Urinary bladder (tissue), 4 donors: Measurements from ENCODE around the gene TRDMT1. TPM values are rescaled to one million over a fixed set of nuclear protein-coding genes. Genes with fewer than 3 reads are reported as not detected.

Experiments used
- DNase-seq: peaks from one replicate; pipeline ENCODE4 v3.0.0-alpha.2; 2015; ENCODE audit errors: extremely low spot score
- H3K27ac ChIP-seq: one replicate; pipeline ENCODE4 v1.5.1; 2013; ENCODE audit warnings: low read depth, mild to moderate bottlenecking, moderate library complexity
- H3K36me3 ChIP-seq: one replicate; pipeline ENCODE4 v1.6.1; 2013; ENCODE audit warnings: mild to moderate bottlenecking, moderate library complexity; ENCODE audit not compliant: insufficient read depth
- H3K4me1 ChIP-seq: one replicate; pipeline ENCODE4 v1.6.1; 2013; ENCODE audit warnings: mild to moderate bottlenecking, moderate library complexity; ENCODE audit not compliant: insufficient read depth
- H3K4me3 ChIP-seq: one replicate; pipeline ENCODE4 v1.5.1; 2013; ENCODE audit warnings: low read depth, low read length
- WGBS: extraction: QIAGEN DNeasy Blood & Tissue Kit; methylation state at CpG from one replicate; pipeline ENCODE4 v1.1.7; 2013; 5-methylcytosine and 5-hydroxymethylcytosine counted together
- polyA plus RNA-seq: library from polyadenylated mRNA; stranded (reverse); fragments of 200-250 nt; gene quantifications from one replicate; pipeline ENCODE4 v1.2.3, GENCODE V29; 2013
- total RNA-seq: library from RNA; depleted of rRNA; stranded (reverse); fragments of >200 nt; gene quantifications from one replicate; pipeline ENCODE4 v1.2.3, GENCODE V29; 2014
- donor health status: healthy with polysubstance abuse.
- donor health status: healthy.

The TRDMT1 gene
- total and polyA plus RNA-seq, 2 donors, result 3.0 to 31.5 TPM

DNA sequence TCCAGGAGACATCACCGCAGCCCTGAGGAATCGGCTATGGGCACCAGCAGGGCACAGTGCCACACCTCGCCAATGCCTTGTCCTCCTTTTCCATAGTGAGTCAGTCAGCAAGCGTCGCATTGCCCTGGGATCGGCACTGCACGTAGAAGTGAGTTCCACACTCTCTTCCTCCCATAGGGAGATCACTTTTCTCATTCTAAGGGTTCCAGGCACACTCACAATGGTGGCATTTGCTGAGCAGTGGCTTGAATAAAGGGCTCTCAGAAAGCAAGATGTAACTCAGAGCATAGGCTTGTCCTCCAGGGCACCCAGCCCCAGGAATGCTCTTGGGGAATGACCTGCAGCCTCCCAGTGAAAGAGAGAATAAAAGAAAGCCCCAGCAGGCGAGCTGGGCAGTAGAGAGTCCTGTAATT, 25.4 kb upstream of the TRDMT1 start:
- peak overlapping the region; percentile 2 for H3K27ac ChIP-seq
- no peak overlapping the region for H3K4me3 ChIP-seq
- H3K36me3 ChIP-seq, result no peaks in the 10 kb centered on the region
- no peaks in the 10 kb centered on the region for H3K4me1 ChIP-seq
- WGBS, result 67% methylated on average over 8 of the region's 8 CpGs
- no peak for DNase-seq

DNA sequence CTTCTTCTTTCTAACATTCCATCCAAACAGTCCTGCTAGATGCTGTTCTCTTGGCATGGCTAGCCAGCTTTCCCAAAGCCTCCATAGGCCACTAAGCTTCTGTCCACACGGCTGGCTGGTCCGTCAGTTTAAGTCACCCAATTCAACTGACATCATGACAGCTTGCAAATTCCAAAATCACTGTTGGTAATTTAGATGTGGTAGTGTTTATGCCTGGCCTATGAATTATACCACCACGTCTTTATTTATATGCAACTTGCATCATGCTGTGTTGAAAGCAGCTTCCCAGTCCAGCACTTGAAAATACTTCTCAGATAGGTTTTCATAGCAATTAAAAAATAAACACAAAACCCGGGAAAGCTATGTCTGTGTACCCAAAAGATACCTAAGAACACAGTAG, 24.3 kb upstream of the TRDMT1 start:
- WGBS, result 87% methylated on average over 4 of the region's 4 CpGs
- DNase-seq, result no peak
- no peaks in the 10 kb centered on the region for H3K4me1 ChIP-seq
- no peak overlapping the region for H3K4me3 ChIP-seq
- no peaks in the 10 kb centered on the region for H3K36me3 ChIP-seq
- H3K27ac ChIP-seq, result no peak overlapping the region

DNA sequence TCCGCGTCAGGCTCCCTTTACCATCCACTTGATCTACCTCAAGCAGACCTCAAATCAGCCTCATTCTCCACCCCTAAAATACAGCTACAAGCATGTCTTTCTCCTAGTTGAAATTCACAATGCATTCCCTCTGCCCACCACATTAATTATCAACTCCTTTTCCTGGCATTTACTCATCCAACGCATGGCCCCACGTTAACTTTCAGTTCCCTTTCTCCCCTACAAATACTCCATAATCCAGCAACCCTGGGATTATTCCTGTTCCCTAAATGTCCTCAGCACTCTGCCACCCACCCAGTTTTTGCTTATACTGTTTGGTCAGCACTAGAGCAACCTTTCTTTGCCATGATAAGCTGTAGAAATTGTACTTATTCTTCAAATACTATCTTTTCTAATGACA, 20.9 kb upstream of the TRDMT1 start:
- Histone ChIP-seq H3K27ac (no peak overlapping the region), H3K4me1 (no peaks in the 10 kb centered on the region), H3K36me3 (no peaks in the 10 kb centered on the region), H3K4me3 (no peak overlapping the region)
- DNase-seq, result no peak
- WGBS, result 72% methylated on average over 4 of the region's 4 CpGs

DNA sequence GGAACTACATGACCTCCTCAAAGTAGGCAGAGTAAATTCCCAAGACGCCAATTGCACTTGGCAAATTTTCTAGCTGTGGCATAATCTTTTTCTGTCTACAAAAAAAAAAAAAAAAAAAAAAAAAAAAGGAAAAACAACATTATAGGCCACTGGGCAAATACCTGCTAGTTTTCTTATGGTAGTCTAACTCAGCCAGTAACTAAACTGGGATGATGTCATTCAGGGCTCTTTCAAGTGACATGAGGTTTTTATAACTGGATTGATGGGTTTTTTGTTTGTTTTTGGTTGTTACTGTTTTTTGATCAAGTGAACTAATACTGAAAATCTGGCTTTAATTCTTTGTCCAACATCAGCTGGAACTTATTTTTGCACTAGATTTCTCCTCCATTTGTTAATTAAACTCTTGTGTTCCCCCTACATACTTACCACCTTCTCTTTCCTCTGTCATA, 19.2 kb upstream of the TRDMT1 start:
- H3K36me3 ChIP-seq, result no peaks in the 10 kb centered on the region
- H3K4me1 ChIP-seq, result no peaks in the 10 kb centered on the region
- DNase-seq, result no peak
- 89% methylated on average over 1 of the region's 1 CpG for WGBS
- H3K27ac ChIP-seq, result no peak overlapping the region
- H3K4me3 ChIP-seq, result no peak overlapping the region

DNA sequence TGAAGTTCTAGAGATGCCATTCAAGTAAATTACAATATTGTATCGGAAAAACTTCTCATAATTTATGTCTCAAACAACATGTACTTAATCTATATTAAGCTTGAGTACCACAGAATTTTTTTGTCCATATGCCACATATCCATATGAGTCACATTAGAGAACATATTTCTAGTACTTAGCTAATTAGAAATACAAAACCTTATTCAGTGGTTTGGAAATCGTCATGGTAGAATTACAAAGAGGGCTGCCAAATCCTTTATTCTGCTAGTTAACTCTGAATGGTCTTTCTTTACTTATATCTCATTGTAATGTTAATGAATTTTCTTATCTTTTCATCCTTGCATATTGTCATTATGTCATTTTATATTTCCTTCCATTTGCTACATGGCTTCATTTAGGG, 17.6 kb upstream of the TRDMT1 start:
- H3K4me1 ChIP-seq, result no peaks in the 10 kb centered on the region
- no peak overlapping the region for H3K27ac ChIP-seq
- DNase-seq, result no peak
- H3K4me3 ChIP-seq, result no peak overlapping the region
- WGBS, result 84% methylated on average over 2 of the region's 2 CpGs
- H3K36me3 ChIP-seq, result no peaks in the 10 kb centered on the region

DNA sequence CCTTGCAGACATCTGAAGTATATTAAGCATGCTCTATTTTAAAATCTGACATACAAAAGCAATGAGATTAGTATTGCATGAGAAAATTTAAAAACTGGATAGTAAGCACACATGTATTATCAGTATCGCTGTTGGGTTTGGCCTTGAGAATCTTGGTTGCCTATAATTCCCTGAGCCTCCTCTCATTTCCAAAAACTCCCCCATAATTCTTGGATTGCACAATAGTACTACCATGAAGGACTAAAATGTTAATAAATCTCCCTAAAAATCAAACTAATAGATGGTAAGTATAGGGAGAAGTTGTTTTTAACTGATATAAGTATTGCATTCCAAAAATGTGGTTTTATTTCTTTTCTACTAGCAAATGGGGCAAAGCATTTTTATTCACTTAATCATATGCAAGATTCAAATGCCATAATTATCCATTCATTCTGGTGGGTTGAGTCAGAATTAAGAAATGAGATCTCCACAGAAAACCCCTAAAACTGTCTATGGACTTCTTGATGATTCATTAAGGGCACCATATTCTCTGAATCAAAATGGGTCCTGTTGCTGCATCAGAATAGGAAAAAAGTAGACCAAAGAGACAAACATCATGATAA, 16.3 kb upstream of the TRDMT1 start:
- WGBS, result 91% methylated on average over 1 of the region's 1 CpG
- no peaks in the 10 kb centered on the region for H3K4me1 ChIP-seq
- no peak overlapping the region for H3K27ac ChIP-seq
- DNase-seq, result no peak
- H3K36me3 ChIP-seq, result no peaks in the 10 kb centered on the region
- no peak overlapping the region for H3K4me3 ChIP-seq

DNA sequence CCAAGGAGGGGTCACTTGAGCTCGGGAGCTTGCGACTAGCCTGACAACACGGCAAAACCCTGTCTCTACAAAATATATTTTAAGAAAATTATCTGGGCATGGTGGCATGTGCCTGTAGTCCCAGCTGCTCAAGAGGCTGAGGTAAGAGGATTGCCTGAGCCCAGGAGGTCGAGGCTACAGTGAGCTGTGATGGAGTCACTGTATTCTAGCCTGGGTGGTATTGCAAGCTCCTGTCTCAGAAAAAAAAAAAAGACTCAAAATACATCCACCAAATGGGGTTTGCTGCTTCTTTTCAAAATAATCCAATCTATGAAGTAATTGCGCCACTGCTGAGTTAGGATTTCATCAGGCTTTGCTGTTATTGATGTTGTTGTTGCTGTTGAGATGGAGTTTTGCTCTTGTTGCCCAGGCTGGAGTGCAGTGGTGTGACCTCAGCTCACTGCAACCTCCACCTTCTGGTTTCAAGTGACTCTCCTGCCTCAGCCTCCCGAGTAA, 15.5 kb upstream of the TRDMT1 start:
- 88% methylated on average over 6 of the region's 6 CpGs for WGBS
- Histone ChIP-seq H3K4me3 (no peak overlapping the region), H3K4me1 (no peaks in the 10 kb centered on the region)

DNA sequence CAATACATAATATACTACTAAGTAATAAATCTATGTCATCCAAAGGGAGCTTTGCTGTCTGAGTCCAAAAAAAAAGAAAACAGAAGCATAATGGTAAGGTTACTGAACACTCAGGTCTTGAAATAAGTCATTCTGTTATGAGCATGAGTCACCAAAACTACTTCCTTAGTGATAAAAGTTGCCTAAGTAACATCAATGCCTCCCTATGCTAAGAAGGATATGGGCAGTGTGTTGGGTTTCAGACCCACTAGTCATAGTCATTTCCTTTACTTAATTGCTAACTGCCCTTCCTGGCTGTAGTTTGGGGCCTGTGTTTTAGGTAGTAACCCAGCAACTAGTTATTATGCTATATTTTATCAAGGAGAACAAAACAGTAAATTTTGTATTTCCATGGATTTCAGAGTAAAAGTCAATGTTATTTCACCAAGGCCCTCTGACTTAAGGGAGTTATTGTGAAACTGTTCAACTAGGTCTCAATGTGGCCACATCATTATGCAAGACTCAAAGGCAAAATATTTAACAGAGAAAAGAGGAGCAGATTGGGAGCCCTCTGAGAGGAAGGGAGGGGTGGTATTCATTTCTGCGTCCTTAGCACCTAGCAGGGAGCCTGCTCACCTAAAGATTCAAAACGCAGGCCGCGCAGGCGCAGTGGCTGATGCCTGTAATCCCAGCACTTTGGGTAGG, 14.9 kb upstream of the TRDMT1 start:
- no peaks in the 10 kb centered on the region for H3K4me1 ChIP-seq
- WGBS, result 87% methylated on average over 5 of the region's 5 CpGs
- no peaks in the 10 kb centered on the region for H3K36me3 ChIP-seq
- H3K4me3 ChIP-seq, result no peak overlapping the region
- DNase-seq, result no peak
- H3K27ac ChIP-seq, result no peak overlapping the region

More for the DNA sequence above, 15.5 kb upstream of the TRDMT1 start:
- H3K27ac ChIP-seq, result no peak overlapping the region
- no peaks in the 10 kb centered on the region for H3K36me3 ChIP-seq
- no peak for DNase-seq

DNA sequence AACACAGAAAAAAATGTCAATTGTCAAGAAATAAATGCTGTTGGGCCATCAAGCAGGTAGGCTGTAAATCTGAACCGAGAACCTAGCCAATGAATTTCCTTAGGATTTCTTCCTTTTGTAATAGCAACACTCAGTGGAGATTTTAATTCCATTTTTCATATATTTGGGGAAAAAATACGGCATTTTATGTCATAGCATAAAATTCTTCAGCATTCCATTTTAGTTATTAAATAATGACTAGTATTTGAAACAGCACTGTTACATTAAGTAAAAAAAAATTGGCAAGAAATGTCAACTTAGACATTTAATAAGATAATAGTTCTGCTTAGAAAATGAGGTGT, 14.3 kb upstream of the TRDMT1 start:
- no peak overlapping the region for H3K27ac ChIP-seq
- WGBS, result 94% methylated on average over 2 of the region's 2 CpGs
- H3K4me1 ChIP-seq, result no peaks in the 10 kb centered on the region
- no peak overlapping the region for H3K4me3 ChIP-seq
- no peak for DNase-seq
- no peaks in the 10 kb centered on the region for H3K36me3 ChIP-seq

DNA sequence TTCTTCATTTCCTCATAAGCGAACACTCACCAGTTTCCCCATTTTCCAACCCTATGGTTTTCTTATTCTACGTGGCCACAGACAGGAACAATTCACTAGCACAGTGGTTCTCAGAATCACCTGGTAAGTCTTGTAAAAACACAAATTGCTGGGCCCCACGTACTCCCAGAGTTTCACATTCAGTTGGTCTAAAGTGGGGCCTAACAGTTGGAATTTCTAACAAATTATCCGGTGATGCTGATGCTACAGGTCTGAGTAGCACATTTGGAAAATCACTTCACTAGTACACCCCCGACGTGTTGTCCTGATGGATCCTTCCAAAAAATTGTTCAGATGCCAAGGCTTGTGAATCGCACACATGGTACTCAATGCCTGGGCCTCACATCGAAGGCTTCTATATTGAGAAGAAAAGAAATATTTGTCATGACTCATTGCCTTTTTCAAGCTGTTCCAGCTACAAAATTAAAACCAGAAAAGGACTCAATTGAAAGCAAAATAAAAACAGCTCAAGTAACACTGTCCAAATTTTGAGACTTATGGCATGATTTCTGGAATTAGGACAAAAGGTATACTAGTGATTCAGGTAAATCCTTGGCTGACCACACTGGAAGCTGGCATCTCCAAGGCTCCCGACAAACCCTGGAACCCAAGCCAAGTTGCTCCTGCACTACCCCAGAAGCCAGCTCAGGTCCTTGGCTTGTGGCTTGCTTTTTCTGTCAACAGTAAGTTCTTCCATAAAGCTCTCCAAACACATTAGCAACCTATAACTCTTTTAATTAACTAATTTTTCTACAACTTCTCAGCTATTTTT, 13.7 kb upstream of the TRDMT1 start:
- DNase-seq, result no peak
- Histone ChIP-seq H3K36me3 (no peaks in the 10 kb centered on the region), H3K4me3 (no peak overlapping the region), H3K4me1 (no peaks in the 10 kb centered on the region), H3K27ac (no peak overlapping the region)
- 59% methylated on average over 9 of the region's 9 CpGs for WGBS

DNA sequence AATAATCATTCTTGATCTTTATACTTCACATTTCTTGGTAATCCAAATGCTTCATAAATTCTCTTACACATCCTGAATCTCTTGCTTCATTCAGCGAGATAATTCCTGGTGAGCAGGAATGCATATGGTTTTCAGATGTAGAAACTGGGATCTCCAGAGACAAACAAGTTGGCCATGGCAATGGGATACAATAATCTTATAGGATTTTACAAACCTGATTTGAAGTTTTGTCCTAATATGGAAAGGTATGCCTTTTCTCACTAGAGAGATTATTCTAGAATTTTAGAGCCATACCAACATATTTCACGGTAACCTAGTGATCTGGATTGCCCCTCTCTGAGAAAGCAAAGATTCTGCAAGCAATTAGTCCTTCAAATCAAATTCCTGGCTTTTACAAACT, 13.1 kb upstream of the TRDMT1 start:
- Histone ChIP-seq H3K4me3 (no peak overlapping the region), H3K27ac (peak overlapping the region; percentile 23), H3K36me3 (no peaks in the 10 kb centered on the region), H3K4me1 (no peaks in the 10 kb centered on the region)
- 70% methylated on average over 2 of the region's 2 CpGs for WGBS
- no peak for DNase-seq

DNA sequence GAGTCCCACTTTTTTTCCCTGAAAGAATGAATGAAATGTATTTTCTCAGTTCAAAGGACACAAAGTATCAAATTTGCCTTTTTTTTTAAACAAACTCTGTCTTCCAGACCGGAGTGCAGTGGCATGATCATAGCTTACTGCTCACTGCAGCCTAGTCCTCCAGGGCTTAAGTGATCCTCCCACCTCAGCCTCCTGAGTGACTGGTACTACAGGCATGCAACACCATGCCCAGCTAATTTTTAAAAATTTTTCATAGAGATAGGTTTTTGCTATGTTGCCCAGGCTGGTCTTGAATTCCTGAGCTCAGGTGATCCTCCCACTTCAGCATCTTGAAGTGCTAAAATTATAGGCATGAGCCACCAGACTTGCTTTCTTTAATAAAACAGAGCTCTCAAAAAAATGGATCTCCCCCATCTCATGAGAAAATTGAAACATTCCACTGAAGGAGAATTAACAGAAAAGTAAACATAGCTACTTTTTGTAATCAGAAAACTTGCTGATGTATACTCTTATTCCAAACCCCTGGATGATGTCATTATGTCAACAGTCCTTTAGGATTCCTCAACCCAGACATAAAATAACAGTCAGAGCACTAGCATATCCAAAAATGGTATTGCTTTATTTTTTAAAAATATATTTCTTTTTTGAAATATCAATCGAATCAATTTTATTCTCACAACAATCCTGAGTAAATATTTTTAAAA, 12.3 kb upstream of the TRDMT1 start:
- no peak for DNase-seq
- Histone ChIP-seq H3K4me3 (no peak overlapping the region), H3K27ac (no peak overlapping the region), H3K4me1 (no peaks in the 10 kb centered on the region), H3K36me3 (no peaks in the 10 kb centered on the region)
- WGBS, result 84% methylated on average over 2 of the region's 2 CpGs

DNA sequence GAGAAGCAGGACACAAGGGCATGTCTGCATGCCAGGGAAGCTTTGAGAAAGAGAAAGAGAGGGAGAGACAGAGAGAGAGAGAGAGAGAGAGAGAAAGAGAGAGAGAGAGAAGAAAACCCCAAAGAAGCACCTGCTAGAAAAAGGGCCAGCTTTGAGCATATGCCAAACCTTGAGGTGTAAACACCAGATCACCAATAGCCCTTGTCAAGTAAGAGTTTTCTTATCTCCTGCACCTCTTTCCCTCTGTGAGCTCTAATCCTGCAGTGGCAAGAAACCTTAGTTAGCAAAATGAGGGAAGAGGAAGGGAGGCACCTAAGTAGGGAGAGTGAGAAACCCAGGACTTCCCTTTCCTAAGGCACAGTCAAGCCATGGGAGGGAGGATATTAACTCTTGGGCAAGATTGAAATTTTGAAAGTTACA, 11.3 kb upstream of the TRDMT1 start:
- Histone ChIP-seq H3K4me1 (no peaks in the 10 kb centered on the region), H3K4me3 (no peak overlapping the region), H3K27ac (no peak overlapping the region), H3K36me3 (no peaks in the 10 kb centered on the region)
- no peak for DNase-seq
